ENCODE results near the gene TNFSF4. TPM values are rescaled to one million over a fixed set of nuclear protein-coding genes. Genes with fewer than 3 reads are reported as not detected.

Gene TNFSF4
- total RNA-seq, 1 experiment from 2014 or later: 0.18 TPM

DNA sequence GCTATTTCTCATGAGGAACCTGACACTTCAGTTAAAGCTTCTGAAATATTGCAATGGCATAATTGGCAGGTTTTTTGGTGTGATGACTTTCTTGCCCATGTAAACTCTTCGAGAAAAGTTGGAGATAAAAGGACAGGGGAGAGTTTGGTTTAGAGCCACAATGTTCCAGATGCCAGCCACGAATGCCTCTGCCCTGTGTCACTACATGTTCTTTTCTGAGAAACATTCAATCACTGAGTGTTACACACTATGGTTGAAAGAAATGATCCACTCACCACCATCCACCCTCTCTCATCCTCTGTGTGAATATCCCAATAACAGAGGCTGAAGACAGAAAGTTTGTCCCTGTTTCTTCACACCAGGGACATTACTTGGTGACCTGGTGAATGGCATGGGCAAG lies 66.4 kb downstream of the TNFSF4 start:
- ChIA-PET POLR2A (ENCODE audit: unreplicated experiment) (no interaction called here), CTCF (no interaction called here)
- Histone ChIP-seq H3K27ac (ENCODE audit: low read length) (no peak overlapping the region), H3K36me3 (ENCODE audit: low read depth, low read length) (no peaks in the 10 kb centered on the region), H3K9ac (ENCODE audit: low read length) (no peak overlapping the region), H3K9me2 (replicated peaks; ENCODE audit: low read length) (no peaks in the 10 kb centered on the region), H4K20me1 (ENCODE audit: low read length) (no peaks in the 10 kb centered on the region), H3K4me2 (ENCODE audit: low read length) (no peak overlapping the region), H3F3A (ENCODE audit: low read length, unreplicated experiment) (no peaks in the 10 kb centered on the region), H3K4me1 (ENCODE audit: insufficient read depth, low read length) (no peaks in the 10 kb centered on the region), H2AFZ (ENCODE audit: low read length) (no peak overlapping the region), H3K79me2 (ENCODE audit: low read length) (no peaks in the 10 kb centered on the region), H3K9me3 (ENCODE audit: low read length) (peaks cover 9% of the 10 kb centered on the region; the same call in 1 of the 2 replicates), H3K4me3 (ENCODE audit: low read length) (no peak overlapping the region), H3K27me3 (ENCODE audit: low read length) (no peaks in the 10 kb centered on the region)
- no peak for ATAC-seq
- TF ChIP-seq EZH2phosphoT487 (IDR thresholded peaks at IDR 0.05; ENCODE audit: borderline replicate concordance, low read length) (no peak), EZH2 (IDR thresholded peaks at IDR 0.05; ENCODE audit: low read length, unreplicated experiment) (no peak)
- TF ChIP-seq, protein P1, sequence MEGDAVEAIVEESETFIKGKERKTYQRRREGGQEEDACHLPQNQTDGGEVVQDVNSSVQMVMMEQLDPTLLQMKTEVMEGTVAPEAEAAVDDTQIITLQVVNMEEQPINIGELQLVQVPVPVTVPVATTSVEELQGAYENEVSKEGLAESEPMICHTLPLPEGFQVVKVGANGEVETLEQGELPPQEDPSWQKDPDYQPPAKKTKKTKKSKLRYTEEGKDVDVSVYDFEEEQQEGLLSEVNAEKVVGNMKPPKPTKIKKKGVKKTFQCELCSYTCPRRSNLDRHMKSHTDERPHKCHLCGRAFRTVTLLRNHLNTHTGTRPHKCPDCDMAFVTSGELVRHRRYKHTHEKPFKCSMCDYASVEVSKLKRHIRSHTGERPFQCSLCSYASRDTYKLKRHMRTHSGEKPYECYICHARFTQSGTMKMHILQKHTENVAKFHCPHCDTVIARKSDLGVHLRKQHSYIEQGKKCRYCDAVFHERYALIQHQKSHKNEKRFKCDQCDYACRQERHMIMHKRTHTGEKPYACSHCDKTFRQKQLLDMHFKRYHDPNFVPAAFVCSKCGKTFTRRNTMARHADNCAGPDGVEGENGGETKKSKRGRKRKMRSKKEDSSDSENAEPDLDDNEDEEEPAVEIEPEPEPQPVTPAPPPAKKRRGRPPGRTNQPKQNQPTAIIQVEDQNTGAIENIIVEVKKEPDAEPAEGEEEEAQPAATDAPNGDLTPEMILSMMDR (conservative IDR thresholded peaks at IDR 0.05; ENCODE audit: low read depth, low read length): no peak
- intact Hi-C loops (cut with micrococcal nuclease): no loop called here
- DNase-seq: no peak
- no TSS peak for BruUV-seq (replicated peaks)

DNA sequence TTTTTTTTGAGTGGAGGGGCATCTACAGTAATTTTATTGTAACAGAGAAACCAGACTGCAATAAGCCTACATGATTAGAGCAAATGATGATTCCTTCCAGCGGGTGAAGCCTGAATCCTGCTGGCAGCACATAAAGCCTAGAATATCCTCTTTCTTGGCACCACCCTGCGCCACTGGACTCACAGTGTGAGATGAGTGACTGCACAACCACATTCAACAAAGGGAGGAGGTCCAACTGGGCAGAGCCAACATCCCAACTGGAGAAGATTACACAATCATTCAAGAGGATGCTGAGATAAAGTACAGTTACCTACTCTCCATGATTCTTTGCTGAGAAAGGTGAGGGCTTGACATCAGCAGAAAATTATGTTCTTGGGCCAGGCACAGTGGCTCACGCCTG lies 67.4 kb downstream of the TNFSF4 start:
- ATAC-seq: no peak
- CTCF ChIA-PET: no interaction called here
- H3K9me3 ChIP-seq (ENCODE audit: low read length): no peaks in the 10 kb centered on the region
- H3K27me3 ChIP-seq (ENCODE audit: low read length): no peaks in the 10 kb centered on the region
- no TSS peak for BruUV-seq (replicated peaks)
- no peak overlapping the region for H3K4me2 ChIP-seq (ENCODE audit: low read length)
- no peaks in the 10 kb centered on the region for H3K4me1 ChIP-seq (ENCODE audit: insufficient read depth, low read length)
- no peaks in the 10 kb centered on the region for H3K36me3 ChIP-seq (ENCODE audit: low read depth, low read length)
- H4K20me1 ChIP-seq (ENCODE audit: low read length): no peaks in the 10 kb centered on the region
- no peaks in the 10 kb centered on the region for H3K79me2 ChIP-seq (ENCODE audit: low read length)
- intact Hi-C loops (cut with micrococcal nuclease): no loop called here
- TF ChIP-seq EZH2 (IDR thresholded peaks at IDR 0.05; ENCODE audit: low read length, unreplicated experiment) (no peak), EZH2phosphoT487 (IDR thresholded peaks at IDR 0.05; ENCODE audit: borderline replicate concordance, low read length) (no peak)
- TF ChIP-seq, protein P1 (conservative IDR thresholded peaks at IDR 0.05; ENCODE audit: low read depth, low read length): no peak
- no peaks in the 10 kb centered on the region for H3F3A ChIP-seq (ENCODE audit: low read length, unreplicated experiment)
- DNase-seq: no peak
- H3K9ac ChIP-seq (ENCODE audit: low read length): no peak overlapping the region
- no peak overlapping the region for H3K27ac ChIP-seq (ENCODE audit: low read length)
- H3K9me2 ChIP-seq (replicated peaks; ENCODE audit: low read length): no peaks in the 10 kb centered on the region
- no peak overlapping the region for H3K4me3 ChIP-seq (ENCODE audit: low read length)
- POLR2A ChIA-PET (ENCODE audit: unreplicated experiment): no interaction called here
- no peak overlapping the region for H2AFZ ChIP-seq (ENCODE audit: low read length)

DNA sequence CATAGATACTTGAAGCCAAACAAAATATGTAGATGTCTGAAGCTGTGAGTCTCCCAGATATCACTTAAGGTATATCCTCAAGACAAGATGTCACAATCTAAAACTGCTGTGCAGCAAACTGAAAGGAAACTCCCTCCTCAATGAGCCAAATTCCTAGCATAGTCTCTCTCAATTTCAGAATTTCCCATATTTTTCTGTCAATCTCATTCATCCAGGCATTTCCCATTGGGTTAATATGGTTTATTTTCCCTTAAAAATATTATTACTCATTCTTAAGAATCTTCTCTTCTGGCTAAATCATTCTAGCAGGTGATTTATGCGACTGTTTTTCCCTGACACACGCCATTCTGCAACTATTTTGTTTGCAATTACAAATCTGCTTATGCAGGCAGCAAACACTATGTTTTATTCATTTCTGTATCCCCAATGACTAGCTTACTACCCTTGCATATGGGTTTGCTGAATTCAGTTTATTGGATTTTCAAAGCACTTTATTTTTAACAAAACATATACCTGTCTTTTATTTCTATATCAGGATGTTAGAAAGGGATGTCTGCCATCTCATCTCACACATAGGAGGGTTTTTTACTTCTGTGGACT lies 69.9 kb downstream of the TNFSF4 start:
- peaks cover 6% of the 10 kb centered on the region; the same call in 1 of the 2 replicates for H3K9me2 ChIP-seq (replicated peaks; ENCODE audit: low read length)
- no peak overlapping the region for H3K4me2 ChIP-seq (ENCODE audit: low read length)
- intact Hi-C loops (cut with micrococcal nuclease): no loop called here
- no peaks in the 10 kb centered on the region for H3K79me2 ChIP-seq (ENCODE audit: low read length)
- no TSS peak for BruUV-seq (replicated peaks)
- H3K4me1 ChIP-seq (ENCODE audit: insufficient read depth, low read length): no peaks in the 10 kb centered on the region
- H4K20me1 ChIP-seq (ENCODE audit: low read length): no peaks in the 10 kb centered on the region
- H3K36me3 ChIP-seq (ENCODE audit: low read depth, low read length): no peaks in the 10 kb centered on the region
- no peak overlapping the region for H2AFZ ChIP-seq (ENCODE audit: low read length)
- POLR2A ChIA-PET (ENCODE audit: unreplicated experiment): no interaction called here
- H3K9me3 ChIP-seq (ENCODE audit: low read length): no peaks in the 10 kb centered on the region
- H3K27me3 ChIP-seq (ENCODE audit: low read length): no peaks in the 10 kb centered on the region
- H3F3A ChIP-seq (ENCODE audit: low read length, unreplicated experiment): no peaks in the 10 kb centered on the region
- DNase-seq (no peak), ATAC-seq (no peak)
- H3K4me3 ChIP-seq (ENCODE audit: low read length): no peak overlapping the region
- H3K27ac ChIP-seq (ENCODE audit: low read length): no peak overlapping the region
- no peak overlapping the region for H3K9ac ChIP-seq (ENCODE audit: low read length)
- TF ChIP-seq EZH2phosphoT487 (IDR thresholded peaks at IDR 0.05; ENCODE audit: borderline replicate concordance, low read length) (no peak), EZH2 (IDR thresholded peaks at IDR 0.05; ENCODE audit: low read length, unreplicated experiment) (no peak)
- TF ChIP-seq, protein P1 (conservative IDR thresholded peaks at IDR 0.05; ENCODE audit: low read depth, low read length): no peak
- CTCF ChIA-PET: no interaction called here
